Measurements from ENCODE around the gene UROC1. TPM values are rescaled to one million over a fixed set of nuclear protein-coding genes. Genes with fewer than 3 reads are reported as not detected.

Gene UROC1
- total RNA-seq, 4 donors from 2014 or later, result not detected

- H3K36me3 ChIP-seq, result peaks cover 25 to 89% (median 26%) of the 10 kb centered on the region in 3 donors
- WGBS, 2 donors, result 82 to 88% methylated on average over 11 to 12 of the region's 15 CpGs
Observed at GRCh38 chr3:126439346-126439967, 78.1 kb downstream of the UROC1 start.

DNA sequence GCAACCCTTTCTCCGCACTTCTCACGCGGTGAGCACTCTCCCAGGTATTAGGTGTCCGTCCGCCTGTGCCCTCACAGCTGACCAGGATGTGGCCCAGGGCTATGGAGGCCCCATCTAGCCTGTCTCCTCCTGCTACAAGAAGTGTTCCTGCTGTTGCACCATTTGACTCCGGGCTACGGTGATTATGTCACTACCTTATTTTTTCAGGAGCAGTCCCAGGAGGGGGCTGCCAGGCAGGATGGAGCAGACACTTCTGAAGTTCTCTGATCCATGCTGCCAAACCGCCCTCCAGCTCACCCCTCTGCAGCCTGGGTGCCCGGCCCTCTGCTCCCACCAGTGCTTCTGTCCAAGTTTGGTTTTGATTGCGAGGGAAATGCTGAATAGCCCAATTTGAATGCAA lies 78.8 kb downstream of the UROC1 start:
- Histone ChIP-seq H3K4me3 (no peak overlapping the region), H3K4me1 (no peaks in the 10 kb centered on the region), H3K9me3 (no peaks in the 10 kb centered on the region), H3K27ac (no peak overlapping the region), H3K36me3 (peaks cover 25 to 96% (median 26%) of the 10 kb centered on the region in 3 donors), H3K27me3 (no peaks in the 10 kb centered on the region)
- intact Hi-C loops (cut with DNase I), result no loop called here
- DNase-seq, result no peak
- 85 to 90% methylated on average over 10 of the region's 10 CpGs for WGBS, 2 donors
- no peak for TF ChIP-seq POLR2A (IDR thresholded peaks at IDR 0.05)
- TF ChIP-seq CTCF (IDR thresholded peaks at IDR 0.05), result no peak

More at GRCh38 chr3:126439346-126439967, 78.1 kb downstream of the UROC1 start:
- Histone ChIP-seq H3K9me3 (no peaks in the 10 kb centered on the region), H3K4me3 (no peak overlapping the region), H3K27me3 (no peaks in the 10 kb centered on the region), H3K4me1 (no peaks in the 10 kb centered on the region), H3K27ac (no peak overlapping the region)
- no peak for DNase-seq
- intact Hi-C loops (cut with DNase I), result no loop called here
- no peak for TF ChIP-seq CTCF (IDR thresholded peaks at IDR 0.05)
- no peak for TF ChIP-seq POLR2A (IDR thresholded peaks at IDR 0.05)

- no peaks in the 10 kb centered on the region for H3K4me1 ChIP-seq
- no peak overlapping the region for H3K27ac ChIP-seq
- TF ChIP-seq POLR2A (IDR thresholded peaks at IDR 0.05) (no peak), CTCF (IDR thresholded peaks at IDR 0.05) (no peak)
- intact Hi-C loops (cut with DNase I), result no loop called here
- H3K4me3 ChIP-seq, result no peak overlapping the region
- H3K27me3 ChIP-seq, result no peaks in the 10 kb centered on the region
- H3K9me3 ChIP-seq, result no peaks in the 10 kb centered on the region
- H3K36me3 ChIP-seq, result peaks cover 25 to 99% (median 26%) of the 10 kb centered on the region in 3 donors
- DNase-seq, result no peak
- WGBS, 2 donors, result 75 to 87% methylated on average over 2 to 3 of the region's 8 CpGs
Observed at GRCh38 chr3:126438186-126438585, 79.4 kb downstream of the UROC1 start.

- no peaks in the 10 kb centered on the region for H3K4me1 ChIP-seq
- H3K36me3 ChIP-seq, result peaks cover 25 to 93% (median 26%) of the 10 kb centered on the region in 3 donors
- H3K27ac ChIP-seq, result no peak overlapping the region
- no peak overlapping the region for H3K4me3 ChIP-seq
- no peaks in the 10 kb centered on the region for H3K27me3 ChIP-seq
- WGBS, 2 donors, result 87 to 90% methylated on average over 12 to 16 of the region's 18 CpGs
- no peak for DNase-seq
- no peak for TF ChIP-seq CTCF (IDR thresholded peaks at IDR 0.05)
- no peak for TF ChIP-seq POLR2A (IDR thresholded peaks at IDR 0.05)
- H3K9me3 ChIP-seq, result no peaks in the 10 kb centered on the region
- intact Hi-C loops (cut with DNase I), result no loop called here
Observed at GRCh38 chr3:126436826-126437717, 80.5 kb downstream of the UROC1 start.
